SH-SY5Y (cell line): Measurements from ENCODE around the gene NUP43.

Source experiments
- GATA2 ChIP-seq: IDR thresholded peaks from 2 replicates; pipeline ENCODE4 v1.6.1; 2011; ENCODE audit warnings: mild to moderate bottlenecking, low read depth, low read length
- GATA3 ChIP-seq: IDR thresholded peaks from 2 replicates; pipeline ENCODE4 v1.6.1; 2011; ENCODE audit warnings: low read depth, mild to moderate bottlenecking, low read length, moderate library complexity

The NUP43 gene

DNA sequence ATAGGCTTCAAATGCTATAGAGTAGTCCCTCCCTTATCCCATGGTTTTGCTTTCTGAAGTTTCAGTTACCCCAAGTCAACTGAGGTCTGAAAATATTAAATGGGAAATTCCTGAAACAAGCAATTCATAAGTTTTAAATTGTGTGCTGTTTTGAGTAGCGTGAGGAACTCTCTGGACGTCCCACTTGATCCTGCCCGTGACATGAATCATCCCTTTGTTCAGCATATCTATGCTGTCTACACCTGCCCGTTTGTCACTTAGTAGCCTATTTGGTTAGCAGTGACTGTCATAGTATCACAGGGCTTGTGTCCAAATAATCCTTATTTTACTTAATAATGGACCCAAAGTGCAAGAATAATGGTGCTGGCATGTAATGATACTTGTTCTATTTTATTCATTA is 8.2 kb upstream of the NUP43 start:
- no peak for TF ChIP-seq GATA2
- TF ChIP-seq GATA3, result no peak

DNA sequence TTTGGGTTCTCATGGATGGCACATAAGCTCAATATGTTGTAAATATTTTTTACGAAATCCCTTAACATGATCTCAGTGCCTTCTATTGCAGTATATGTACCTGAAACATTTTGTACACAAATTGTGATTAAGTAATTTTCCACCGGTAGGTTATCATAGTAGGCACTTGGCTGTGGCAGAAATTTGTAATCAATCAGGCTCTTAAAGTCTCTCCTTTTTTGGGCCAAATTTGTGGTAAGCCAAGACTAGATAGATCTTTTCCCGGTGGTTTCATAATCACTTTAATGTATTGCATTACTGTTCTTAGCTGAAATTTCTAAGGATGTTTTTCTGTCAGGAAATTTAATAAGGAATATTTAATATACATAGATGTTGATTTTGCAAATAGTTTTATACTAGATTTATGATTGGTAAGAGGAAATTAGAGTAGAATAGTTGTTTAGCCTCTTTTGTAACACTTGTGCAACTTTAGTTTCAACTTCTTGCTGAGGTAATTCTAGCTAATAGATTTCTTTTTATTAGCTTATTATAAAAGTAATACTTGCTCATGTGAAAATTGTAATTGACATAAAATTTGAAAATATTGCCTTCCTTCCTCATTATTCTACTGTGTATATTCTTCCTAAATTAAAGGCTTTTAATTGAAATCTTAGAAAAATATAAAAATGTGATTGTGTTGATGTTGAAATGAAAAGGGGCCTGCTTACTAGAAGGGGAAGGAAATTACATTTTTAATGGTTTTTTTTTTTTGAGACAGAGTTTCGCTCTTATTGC is 6.5 kb upstream of the NUP43 start:
- TF ChIP-seq GATA2, result no peak
- no peak for TF ChIP-seq GATA3

DNA sequence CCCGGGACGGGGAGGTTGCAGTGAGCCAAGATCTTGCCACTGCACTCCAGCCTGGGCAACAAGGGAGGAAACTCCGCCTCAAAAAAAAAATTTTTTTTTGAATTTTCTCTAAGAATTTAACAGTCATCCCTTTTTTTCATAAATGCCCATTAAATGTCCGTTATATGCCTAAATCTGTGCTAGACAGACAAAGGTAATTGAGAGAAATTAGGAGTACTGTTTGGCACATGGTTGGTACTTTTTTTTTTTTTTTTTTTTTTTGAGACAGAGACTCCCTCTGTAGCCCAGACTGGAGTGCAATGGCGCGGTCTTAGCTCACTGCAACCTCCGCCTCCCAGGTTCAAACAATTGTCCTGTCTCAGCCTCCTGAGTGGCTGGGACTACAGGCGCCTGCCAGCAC is 4.9 kb upstream of the NUP43 start:
- TF ChIP-seq GATA2, result no peak
- TF ChIP-seq GATA3, result no peak

DNA sequence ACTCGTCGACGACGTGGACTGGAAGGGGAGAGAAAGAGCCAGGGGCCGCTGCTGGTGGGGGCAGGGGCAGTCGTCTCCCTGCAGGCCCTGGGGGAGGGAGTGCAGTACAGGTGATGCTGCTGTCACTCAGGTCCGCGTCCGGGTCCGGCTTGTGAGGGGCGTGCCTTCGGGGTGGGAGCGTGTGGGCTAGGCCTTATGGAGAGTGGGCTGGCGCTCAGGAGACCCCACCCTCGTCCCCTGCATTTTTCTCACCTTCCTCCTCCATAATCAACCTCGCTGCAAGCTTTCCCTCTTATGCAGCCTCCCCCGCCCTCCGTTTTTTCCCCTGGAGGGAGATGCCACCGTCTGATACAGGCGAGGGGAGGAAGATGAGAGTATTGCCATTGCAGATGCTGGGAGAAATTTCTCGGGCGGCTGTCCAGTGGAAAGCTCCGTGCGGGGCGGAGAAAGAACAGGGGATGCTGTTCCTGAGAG is 3.8 kb upstream of the NUP43 start:
- no peak for TF ChIP-seq GATA3
- TF ChIP-seq GATA2, result peak; percentile 57

DNA sequence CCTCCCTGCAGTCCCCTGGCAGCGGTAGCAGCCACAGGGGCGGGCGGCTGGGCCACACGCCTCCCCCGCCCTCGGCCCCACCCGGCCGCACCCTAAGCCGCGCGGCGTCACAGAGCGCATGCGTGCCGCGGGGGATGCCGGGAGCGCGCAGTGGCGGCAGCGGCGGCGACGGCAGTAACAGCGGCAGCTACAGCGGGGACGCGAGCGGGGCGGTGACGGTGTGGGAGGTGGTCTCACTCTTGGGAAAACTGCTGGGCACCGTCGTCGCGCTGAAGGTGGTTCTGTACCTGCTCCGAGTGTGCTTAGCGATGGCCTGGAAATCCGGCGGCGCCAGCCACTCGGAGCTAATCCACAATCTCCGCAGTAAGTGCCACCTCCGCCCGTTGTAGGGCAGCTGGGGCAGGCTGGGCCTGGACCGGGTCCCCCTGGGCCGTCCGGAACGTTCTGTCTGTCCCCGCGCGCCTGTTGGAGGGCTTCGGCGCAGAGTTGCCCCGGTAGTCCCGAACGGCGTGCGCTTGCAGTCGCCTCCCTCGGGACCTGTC is 3.3 kb upstream of the NUP43 start, which contains the start of gene PCMT1:
Gene PCMT1, plus strand, starts transcription at position 148 of the 542 bp plus-strand sequence. Its CDS starts 161 bp downstream, at position 309.
- no peak for TF ChIP-seq GATA2
- TF ChIP-seq GATA3, result no peak

DNA sequence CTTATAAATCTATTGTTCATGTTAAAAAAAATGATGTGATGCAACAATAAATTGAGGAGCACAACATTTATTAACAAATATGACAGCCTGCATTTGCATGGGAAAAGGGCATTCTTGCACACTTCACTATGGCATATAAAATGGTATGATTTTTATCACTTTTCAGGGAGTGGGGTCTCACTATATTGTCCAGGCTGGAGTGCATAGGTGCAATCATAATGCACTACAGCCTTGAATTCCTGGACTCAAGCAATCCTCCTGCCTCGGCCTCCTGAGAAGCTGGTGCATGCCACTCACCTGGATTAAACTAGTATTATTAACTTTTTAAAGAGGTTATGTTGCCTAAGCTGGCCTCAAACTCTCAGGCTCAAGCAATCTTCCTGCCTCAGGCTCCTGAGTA is 11.4 kb downstream of the NUP43 start:
- no peak for TF ChIP-seq GATA3
- no peak for TF ChIP-seq GATA2

DNA sequence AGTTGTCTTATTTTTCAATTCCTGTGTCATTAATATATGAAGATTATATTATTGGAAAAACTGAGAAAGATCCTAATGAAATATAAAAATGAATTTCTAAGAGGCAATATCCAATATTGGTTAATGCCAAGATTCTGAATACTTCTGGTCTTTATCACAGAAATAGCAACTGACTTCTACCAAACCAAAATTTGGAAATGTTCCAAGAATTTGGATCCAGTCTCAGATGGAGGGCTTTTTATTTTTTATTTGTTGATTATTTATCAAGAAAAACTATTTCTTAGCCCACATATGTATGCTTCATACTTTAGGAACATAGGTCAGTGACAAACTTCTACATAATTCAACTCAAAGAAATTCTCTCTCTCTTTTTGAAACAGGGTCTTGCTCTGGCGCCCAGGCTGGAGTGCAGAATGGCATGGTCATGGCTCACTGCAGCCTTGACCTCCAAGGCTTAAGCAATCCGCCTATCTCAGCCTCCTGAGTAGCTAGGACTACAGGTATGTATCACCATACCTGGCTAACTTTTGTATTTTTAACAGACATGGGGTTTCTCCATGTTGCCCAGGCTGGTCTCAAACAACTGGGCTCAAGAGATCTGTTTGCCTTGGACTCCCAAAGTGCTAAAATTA is 13.1 kb downstream of the NUP43 start:
- TF ChIP-seq GATA2 (no peak), GATA3 (no peak)

DNA sequence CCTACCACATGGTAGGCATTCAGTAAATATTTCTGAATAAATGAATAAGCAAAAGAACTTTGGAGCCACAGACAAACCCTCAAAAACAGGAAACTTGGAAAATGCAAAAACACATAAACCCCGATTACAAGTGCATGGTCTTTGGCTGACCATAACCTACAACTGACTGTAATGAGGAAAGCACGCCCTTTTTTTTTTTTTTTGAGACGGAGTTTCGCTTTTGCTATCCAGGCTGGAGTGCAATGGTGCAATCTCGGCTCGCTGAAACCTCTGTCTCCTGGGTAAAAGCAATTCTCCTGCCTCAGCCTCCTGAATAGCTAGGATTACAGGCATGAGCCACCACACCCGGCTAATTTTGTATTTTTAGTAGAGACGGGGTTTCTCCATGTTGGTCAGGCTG is 16.5 kb downstream of the NUP43 start:
- TF ChIP-seq GATA3 (no peak), GATA2 (no peak)

DNA sequence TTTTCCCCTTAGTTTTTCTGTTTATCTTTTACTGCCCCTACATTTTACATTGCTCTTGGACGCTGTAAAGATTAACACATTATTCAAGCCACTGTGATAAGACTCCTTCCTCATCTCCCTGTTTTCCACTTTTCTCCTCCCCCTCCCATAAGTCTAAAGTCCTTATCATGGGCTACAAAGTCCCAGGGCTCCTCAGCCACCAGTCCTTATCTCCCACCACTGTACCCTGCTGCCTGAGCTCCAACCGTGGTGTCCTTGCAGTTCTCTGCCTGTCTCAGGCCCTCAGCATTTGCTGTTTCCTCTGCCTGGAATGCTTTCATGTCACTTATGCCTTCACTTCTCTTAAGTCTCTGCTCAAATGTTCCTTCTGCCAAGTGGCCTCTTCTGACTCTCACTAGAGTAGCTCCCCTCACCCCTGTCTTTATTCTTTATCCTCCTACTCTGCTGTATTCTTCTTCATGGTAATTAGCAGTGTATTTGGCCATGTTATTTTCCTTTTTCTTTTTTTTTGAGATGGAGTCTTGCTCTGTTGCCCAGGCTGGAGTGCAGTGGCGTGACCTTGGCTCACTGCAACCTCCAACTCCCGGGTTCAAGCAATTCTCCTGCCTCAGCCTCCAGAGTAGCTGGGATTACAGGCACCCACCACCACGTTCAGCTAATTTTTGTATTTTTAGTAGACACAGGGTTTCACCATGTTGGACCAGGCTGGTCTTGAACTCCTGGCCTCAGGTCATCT is 17.7 kb downstream of the NUP43 start:
- TF ChIP-seq GATA2, result no peak
- no peak for TF ChIP-seq GATA3

DNA sequence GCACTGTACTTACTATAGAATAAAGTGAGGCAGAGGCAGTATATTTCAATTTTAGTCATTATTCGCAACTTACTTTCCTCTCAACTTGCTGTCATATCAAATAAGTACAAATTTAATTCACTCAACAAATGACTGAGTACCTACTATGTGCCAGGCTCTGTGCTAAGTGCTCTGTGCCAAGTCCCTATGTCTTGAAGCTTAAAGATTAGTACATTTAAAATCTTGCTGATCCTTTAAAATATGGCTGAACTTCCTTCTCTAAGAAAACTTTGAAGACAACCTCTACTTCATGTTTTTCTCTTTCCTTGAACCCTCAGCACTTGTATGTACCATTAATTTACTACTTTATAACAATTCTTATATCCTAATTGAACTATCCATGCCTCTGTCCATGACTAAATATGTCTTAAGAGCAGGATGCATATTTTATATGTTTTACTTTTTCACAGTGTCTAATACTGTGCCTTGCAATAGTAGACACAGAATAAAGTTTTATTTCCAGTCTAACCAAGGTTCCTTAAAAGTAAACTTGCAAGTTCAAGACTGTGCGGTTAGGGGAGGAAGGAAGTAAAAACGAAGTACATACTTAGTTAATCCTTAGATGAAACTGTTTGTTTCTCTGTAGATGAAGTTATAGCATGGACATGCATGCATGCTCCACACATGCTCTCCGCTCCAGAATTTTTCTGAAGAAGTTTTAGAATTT is 18.4 kb downstream of the NUP43 start:
- TF ChIP-seq GATA3 (no peak), GATA2 (no peak)

DNA sequence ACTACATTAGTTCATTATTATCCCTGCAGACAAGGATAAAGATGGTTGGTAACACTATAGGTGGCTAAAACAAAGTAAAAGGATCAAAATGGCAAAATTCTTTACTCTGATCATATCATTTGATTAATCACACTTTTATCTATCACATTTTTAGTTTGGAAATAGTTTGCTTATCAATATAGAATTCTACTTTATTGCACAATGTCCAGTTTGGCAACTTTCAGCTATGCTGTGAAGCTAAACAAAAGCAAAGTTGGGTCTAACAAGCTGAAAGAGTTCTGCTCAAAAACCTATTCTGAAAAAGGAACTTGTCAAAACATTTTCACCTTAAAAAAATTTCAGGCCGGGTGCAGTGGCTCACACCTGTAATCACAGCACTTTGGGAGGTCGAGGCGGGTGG is 20.5 kb downstream of the NUP43 start:
- no peak for TF ChIP-seq GATA2
- TF ChIP-seq GATA3, result no peak

DNA sequence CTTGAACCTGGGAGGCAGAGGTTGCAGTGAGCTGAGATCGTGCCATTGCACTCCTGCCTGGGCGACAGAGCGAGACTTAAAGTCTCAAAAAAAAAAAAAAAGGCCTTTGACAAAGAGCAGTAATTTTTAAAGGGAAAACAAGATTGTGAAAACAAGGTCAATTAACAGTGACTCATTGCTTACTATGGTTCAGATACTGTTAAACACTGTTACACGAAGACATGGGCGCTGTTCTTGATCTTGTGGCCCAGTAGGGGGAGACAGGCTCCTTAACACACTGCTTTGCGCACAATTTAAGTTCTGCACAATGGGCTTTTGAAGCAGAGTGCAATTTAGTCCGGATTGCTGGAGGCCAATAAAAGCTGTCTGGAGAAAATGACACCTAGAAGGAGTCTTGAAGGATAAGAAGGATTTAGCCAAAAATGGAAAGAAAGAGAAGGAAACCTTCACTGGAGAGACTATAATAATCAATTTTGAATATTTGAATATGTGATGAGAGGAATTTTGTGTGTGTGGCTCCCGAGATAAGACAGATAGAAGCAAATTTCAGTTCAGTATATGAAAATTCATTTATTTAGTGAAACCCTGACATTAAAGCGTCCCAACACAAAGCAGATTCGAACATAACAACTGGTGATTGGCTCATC is 22.4 kb downstream of the NUP43 start:
- TF ChIP-seq GATA2 (no peak), GATA3 (no peak)

DNA sequence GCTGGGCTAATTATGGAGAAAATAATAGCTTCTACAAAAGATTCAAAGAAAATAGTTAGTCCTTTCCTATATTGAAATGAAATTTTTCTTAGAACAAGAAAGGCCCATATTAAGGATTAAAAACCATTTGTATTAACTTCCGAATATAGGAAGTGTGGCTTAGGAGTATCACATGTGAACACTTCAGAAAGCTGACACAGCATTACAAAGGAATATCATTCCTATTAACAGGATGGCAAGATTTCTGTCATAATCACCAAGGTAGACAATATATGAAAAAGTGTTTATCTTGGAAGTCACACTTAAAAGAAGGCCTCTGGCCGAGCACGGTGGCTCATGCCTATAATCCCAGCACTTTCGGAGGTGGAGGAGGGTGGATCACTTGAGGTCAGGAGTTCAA is 23.1 kb downstream of the NUP43 start:
- no peak for TF ChIP-seq GATA3
- no peak for TF ChIP-seq GATA2

DNA sequence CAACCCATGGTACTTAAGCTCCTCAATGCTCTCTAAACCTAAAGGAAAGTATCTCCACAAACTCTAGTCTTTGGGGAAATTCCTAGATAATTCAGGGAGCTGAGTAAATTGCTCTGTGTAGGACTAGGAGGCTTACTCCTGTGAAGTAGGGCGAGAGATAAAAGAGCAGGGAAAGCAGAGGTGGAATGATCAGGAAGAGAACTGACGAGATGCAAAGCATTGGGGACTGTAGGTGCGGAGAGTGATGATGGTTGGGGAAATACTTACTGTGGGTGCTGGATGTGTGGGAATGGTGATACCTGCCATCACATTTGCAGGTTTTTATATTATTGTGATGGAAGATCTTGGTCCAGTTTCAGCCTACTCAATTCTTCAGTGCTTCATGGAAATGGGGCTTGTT is 26.8 kb downstream of the NUP43 start:
- TF ChIP-seq GATA3 (no peak), GATA2 (no peak)
